SH-SY5Y (cell line): ENCODE data around the gene DEAF1.

Source experiments
- GATA2 ChIP-seq: IDR thresholded peaks from 2 replicates; pipeline ENCODE4 v1.6.1; 2011; ENCODE audit warnings: mild to moderate bottlenecking, low read depth, low read length
- GATA3 ChIP-seq: IDR thresholded peaks from 2 replicates; pipeline ENCODE4 v1.6.1; 2011; ENCODE audit warnings: low read depth, mild to moderate bottlenecking, low read length, moderate library complexity

DEAF1 gene

DNA sequence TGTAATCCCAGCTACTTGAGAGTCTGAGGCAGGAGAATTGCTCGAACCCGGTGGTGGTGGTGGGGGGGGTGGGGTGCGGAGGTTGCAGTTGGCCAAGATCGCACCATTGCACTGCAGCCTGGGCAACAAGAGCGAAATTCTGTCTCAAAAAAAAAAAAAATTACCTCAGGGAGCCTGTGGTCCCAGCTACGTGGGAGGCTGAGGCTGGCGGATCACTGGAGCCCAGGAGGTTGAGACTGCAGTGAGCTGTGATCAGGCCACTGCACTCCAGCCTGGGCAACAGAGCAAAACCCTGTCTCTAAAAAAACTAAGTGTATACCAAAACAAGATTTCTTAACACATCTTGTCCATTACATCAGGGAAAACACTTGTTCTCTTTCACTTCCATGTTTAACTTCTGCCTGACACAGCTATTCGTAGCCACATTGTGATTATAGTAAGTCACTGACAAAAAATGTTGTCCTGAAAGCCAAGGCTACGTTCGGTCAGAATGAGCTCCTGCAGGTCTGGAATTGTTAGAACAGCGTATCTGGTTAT is 2.0 kb upstream of the DEAF1 start:
- no peak for TF ChIP-seq GATA3
- no peak for TF ChIP-seq GATA2

GRCh38 chr11:695538-696248 is 671 bp upstream of the DEAF1 start, which contains the start of gene TMEM80:
TSS of gene TMEM80 (plus strand) at chr11:695816. CDS start at chr11:695828, 12 bp downstream.
- TF ChIP-seq GATA2: no peak
- TF ChIP-seq GATA3: no peak

- no peak for TF ChIP-seq GATA2
- TF ChIP-seq GATA3: no peak
These were observed 191 bp upstream of the DEAF1 start for GRCh38 chr11:695288-695537.

DNA sequence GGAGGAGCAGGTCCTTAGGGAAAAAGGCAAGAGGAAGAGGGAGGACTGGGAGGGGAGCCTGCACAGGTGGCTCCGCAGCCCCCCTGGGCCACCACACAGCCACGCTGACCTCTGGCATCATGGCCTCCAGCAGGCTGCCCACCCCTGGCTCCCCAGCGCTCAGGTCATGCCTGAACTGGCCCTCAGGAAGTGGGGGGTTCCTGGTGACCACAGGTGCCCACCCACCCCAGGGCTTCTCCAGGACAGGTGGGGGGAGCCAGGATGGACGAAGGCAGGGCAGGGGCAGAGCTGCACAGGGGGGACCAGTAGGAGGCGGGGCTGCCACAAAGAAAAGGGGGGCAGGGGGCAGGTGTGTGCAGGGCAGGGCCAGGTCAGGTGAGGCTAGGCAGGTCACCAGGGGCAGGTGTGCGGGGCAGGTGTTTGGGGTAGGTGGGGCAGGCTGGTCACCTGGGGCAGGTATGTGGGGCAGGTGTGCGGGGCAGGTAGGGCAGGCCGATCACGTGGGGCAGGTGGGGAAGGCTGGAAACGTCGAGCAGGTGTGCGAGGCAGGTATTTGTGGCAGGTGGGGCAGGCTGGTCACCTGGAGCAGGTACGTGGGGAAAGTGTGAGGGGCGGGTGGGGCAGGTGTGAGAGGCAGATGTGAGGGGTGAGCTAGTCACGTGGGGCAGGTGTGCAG is 997 bp downstream of the DEAF1 start:
- no peak for TF ChIP-seq GATA3
- TF ChIP-seq GATA2: no peak

- TF ChIP-seq GATA2: no peak
- no peak for TF ChIP-seq GATA3
These were observed 1.6 kb downstream of the DEAF1 start for GRCh38 chr11:693415-693831.

- TF ChIP-seq GATA3 (no peak), GATA2 (no peak)
These were observed 2.1 kb downstream of the DEAF1 start for GRCh38 chr11:692824-693414.

DNA sequence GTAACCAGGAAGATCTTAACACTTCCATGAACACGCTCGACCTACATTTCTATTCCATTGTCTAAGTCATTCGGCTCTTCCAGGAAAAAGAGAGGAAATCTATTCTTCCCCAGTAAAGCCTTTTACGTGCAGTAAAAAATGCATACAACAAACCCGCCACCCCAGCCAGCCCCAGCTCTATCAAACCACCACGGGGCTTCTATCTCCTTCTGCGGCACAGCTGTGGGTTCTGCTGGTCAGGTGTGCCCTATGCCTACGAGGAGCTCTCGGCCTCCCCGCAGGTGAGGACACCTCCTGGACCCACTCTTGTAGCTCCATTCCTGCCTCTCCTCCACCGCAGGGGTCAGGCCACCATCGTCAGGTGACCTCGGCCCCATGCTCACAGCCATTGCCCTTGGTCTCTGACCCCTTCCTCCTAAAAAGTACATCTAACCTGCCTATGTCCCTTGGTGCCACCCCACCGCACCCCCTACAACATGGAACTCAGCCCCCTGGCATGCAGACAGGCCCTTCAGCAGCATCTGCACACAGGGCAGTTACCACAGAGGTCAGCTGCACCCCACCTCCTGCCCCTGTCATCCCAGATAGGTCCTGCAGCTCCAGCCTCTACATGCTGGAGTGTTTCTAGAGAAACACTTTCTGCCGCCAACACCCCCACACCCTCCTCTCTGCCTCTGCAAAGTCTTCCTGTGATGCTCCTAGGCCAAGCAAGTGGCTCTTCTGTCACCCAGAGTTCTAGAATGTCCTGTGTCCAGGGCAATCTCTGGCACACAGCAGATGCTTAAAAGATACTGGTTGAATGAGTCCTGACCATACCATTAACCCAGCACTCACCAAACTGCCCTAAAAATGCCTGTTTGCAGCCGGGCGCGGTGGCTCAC is 3.1 kb downstream of the DEAF1 start:
- TF ChIP-seq GATA2 (no peak), GATA3 (no peak)

- TF ChIP-seq GATA3 (no peak), GATA2 (no peak)
These were observed 4.0 kb downstream of the DEAF1 start for GRCh38 chr11:690738-691633.

GRCh38 chr11:689625-690024 is 5.4 kb downstream of the DEAF1 start:
- TF ChIP-seq GATA2 (no peak), GATA3 (no peak)

GRCh38 chr11:688681-689080 is 6.3 kb downstream of the DEAF1 start:
- no peak for TF ChIP-seq GATA3

DNA sequence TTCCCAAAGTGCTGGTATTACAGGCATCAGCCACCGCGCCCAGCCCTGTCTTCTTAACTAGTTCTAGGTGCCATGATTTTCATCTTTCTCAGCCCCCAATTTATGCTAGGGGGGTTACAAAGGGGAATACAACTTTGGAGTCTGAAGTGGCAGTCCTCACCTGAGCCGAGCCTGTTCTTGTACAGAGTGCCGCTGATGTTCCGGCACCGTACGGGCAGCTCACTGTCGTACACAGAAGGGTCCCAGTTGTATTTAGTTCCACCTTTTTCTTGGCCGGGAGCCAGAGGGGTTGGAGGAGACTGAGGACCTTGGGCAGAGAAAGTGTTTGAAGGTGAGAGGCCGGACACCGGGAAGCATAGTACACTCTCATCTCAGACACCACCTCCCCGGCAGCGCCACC is 7.3 kb downstream of the DEAF1 start:
- no peak for TF ChIP-seq GATA3
- TF ChIP-seq GATA2: no peak

DNA sequence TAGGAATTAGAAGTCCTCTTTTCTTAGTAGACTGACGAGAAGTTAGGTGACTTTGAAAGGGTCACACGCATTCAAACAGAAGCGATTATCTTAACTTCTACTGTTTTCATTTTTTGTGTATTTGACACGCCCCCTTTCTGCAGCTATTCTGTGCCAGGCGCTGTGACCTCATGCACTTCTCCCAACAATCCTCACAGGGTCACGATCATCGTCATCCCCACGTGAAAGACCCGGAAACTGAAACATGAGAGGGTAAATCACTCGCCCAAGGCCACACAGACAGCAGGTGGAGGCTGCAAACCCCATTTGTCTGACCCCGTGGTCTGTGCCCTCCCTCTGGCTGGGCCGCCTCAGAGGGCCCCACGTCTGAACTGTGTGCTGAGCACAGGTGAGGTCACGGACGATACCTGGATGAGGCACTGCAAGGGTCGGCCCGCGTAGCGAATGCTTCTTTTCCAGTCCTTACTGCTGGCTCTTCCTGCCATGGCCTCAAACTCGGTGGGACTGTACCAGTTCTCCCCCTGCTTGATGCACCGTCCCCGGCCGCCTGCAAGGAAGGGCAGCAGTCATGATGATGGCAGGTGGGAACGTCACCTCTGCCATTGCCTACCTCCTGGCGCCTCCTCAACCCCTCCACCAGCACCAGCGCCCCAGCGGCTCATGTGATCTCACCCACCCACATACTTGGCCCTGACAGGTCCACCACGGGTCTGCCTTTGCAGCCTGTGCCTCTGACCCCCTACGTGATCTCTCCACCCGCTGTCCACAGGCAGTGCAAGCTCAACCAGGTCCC is 8.4 kb downstream of the DEAF1 start:
- TF ChIP-seq GATA2 (no peak), GATA3 (no peak)
